BLaER1 (cell line): Measurements from ENCODE around the gene MDK.

Experiments used
- H3K27ac ChIP-seq: shearing (Covaris generic); formaldehyde crosslinking; 2 replicates; pipeline ENCODE4 v1.8.1; 2022
- H3K27me3 ChIP-seq: shearing (Covaris generic); formaldehyde crosslinking; 2 replicates; pipeline ENCODE4 v1.8.1; 2022
- H3K36me3 ChIP-seq: shearing (Covaris generic); formaldehyde crosslinking; 2 replicates; pipeline ENCODE4 v1.8.1; 2022
- H3K4me1 ChIP-seq: shearing (Covaris generic); formaldehyde crosslinking; 2 replicates; pipeline ENCODE4 v1.8.1; 2022
- H3K4me2 ChIP-seq: shearing (Covaris generic); formaldehyde crosslinking; 2 replicates; pipeline ENCODE4 v1.8.1; 2022
- H3K4me3 ChIP-seq: shearing (Covaris generic); formaldehyde crosslinking; 2 replicates; pipeline ENCODE4 v1.8.1; 2022
- H3K9ac ChIP-seq: shearing (Covaris generic); formaldehyde crosslinking; 2 replicates; pipeline ENCODE4 v1.8.1; 2022
- H3K9me3 ChIP-seq: shearing (Covaris generic); formaldehyde crosslinking; 2 replicates; pipeline ENCODE4 v1.8.1; 2022
- H4K20me1 ChIP-seq: shearing (Covaris generic); formaldehyde crosslinking; 2 replicates; pipeline ENCODE4 v1.8.1; 2022
- Cebpa-rat ChIP-seq: shearing (Covaris generic); IDR thresholded peaks from 2 replicates; pipeline ENCODE4 v1.8.1; 2022

Gene MDK, protein sequence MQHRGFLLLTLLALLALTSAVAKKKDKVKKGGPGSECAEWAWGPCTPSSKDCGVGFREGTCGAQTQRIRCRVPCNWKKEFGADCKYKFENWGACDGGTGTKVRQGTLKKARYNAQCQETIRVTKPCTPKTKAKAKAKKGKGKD

DNA sequence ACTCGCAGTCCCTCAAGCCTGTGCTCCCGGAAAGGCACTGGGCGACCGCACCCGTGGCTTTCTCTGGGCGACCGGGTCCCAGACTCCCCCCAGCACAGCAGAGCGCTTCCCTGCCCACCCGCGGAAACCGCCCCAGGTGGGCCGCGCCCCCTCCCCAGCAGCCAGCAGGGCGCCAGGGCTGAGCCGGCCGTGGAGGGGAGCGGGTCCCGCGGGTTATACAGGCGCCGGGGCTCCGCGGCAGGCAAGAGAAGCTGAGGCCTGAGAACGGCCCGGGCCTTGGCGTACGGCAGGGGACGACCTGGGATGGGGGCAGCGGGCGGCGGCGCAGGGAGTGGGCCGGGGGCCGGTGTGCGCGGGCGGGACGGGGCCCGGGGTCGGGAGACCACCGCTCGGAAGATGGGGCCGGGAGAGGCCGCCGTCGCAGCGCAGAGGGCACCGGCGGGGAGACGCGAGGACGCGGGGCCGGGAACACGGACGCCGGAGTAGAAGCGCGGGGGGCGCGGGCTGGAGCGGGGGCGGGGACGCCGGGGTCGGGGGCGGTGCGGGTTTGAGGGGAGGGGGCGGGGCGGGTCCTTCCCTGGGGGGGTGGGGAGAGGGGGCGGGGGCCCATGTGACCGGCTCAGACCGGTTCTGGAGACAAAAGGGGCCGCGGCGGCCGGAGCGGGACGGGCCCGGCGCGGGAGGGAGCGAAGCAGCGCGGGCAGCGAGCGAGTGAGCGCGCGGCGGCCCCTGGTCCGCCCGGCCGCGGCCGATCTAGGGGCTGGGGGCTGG is at the start of gene MDK:
MDK (plus strand) TSS at position 622 of the 771 bp plus-strand sequence. CDS start 389 bp downstream, outside the sequence.
- Histone ChIP-seq H3K27me3 (peaks cover 12% of the 10 kb centered on the region), H3K36me3 (peaks cover 41% of the 10 kb centered on the region), H3K4me1 (peaks cover 40% of the 10 kb centered on the region), H3K9ac (peak within 1 kb of the TSS; percentile 91), H4K20me1 (peaks cover 51% of the 10 kb centered on the region), H3K4me3 (peak within 1 kb of the TSS; percentile 73), H3K27ac (peak within 1 kb of the TSS; percentile 90), H3K4me2 (peak within 1 kb of the TSS; percentile 95), H3K9me3 (no peaks in the 10 kb centered on the region)
- TF ChIP-seq Cebpa-rat = no peak

DNA sequence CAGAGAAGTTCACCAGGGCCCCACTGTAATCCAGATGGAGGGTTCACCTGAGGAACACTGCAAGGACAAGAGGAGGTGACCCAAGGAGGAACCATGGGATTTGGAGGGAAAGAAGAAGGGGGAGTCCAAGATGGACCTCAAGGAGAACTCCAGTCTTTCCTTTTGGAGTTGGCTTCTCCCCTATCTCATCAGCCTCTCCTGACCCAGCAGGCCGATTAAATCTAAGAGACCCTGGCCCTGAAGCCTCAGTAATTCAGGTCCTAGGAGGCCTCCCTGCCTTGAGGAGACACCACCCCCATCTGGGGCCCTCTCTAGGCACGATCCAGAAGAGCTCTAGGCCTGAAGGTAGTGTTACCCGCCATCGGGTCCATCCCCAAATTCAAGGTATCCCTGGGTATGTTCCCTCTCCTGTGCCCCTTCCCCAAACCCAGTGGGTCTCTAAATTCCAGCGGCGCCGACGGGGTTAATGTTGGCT is 49.3 kb upstream of the MDK start:
- no peak overlapping the region for H3K9ac ChIP-seq
- H3K27me3 ChIP-seq = peaks cover 92% of the 10 kb centered on the region
- H3K4me1 ChIP-seq = peaks cover 39% of the 10 kb centered on the region

GRCh38 chr11:46332568-46333393 is 48.7 kb upstream of the MDK start:
- H3K4me1 ChIP-seq = peaks cover 39% of the 10 kb centered on the region
- H3K36me3 ChIP-seq = no peaks in the 10 kb centered on the region
- peaks cover 86% of the 10 kb centered on the region for H3K27me3 ChIP-seq
- no peak overlapping the region for H3K9ac ChIP-seq
- peak overlapping the region; percentile 64 for H3K4me3 ChIP-seq
- H3K27ac ChIP-seq = no peak overlapping the region
- no peaks in the 10 kb centered on the region for H3K9me3 ChIP-seq
- no peak for TF ChIP-seq Cebpa-rat
- peaks cover 37% of the 10 kb centered on the region for H4K20me1 ChIP-seq
- H3K4me2 ChIP-seq = peak overlapping the region; percentile 81

More for the DNA sequence above, 49.3 kb upstream of the MDK start:
- H4K20me1 ChIP-seq = peaks cover 37% of the 10 kb centered on the region
- H3K27ac ChIP-seq = no peak overlapping the region
- peak overlapping the region; percentile 64; the same call in 1 of the 2 replicates for H3K4me3 ChIP-seq
- no peaks in the 10 kb centered on the region for H3K9me3 ChIP-seq
- peak overlapping the region; percentile 81 for H3K4me2 ChIP-seq
- TF ChIP-seq Cebpa-rat = no peak
- no peaks in the 10 kb centered on the region for H3K36me3 ChIP-seq

GRCh38 chr11:46333394-46333947 is 48.0 kb upstream of the MDK start:
- peak overlapping the region; percentile 81 for H3K4me2 ChIP-seq

DNA sequence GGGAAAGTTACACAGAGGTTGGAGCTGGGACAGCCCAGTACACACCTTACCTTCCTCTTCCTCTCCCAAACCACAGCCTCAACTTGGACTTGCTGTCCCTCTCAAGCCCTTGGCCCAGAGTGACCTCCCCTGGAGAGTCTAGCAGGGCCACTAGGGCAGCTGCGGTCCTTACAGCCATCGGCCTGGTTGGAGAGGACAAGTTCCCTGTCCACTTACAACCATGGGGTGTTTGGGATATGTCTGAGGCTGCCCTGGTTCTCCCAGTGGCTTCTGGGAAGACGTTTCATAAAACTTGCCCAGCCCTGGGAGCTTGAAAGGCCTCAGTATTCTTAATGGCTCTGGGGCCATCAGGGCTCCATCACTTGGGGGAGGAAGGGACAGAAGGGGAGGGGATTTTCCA is 47.3 kb upstream of the MDK start:
- TF ChIP-seq Cebpa-rat = no peak
- Histone ChIP-seq H3K4me2 (no peak overlapping the region), H3K9me3 (no peaks in the 10 kb centered on the region), H3K27ac (no peak overlapping the region), H3K9ac (no peak overlapping the region), H4K20me1 (peaks cover 37% of the 10 kb centered on the region), H3K4me1 (peaks cover 50% of the 10 kb centered on the region), H3K36me3 (no peaks in the 10 kb centered on the region), H3K4me3 (no peak overlapping the region), H3K27me3 (peaks cover 71% of the 10 kb centered on the region)

More at GRCh38 chr11:46333394-46333947, 48.0 kb upstream of the MDK start:
- Histone ChIP-seq H3K36me3 (no peaks in the 10 kb centered on the region), H3K27ac (no peak overlapping the region), H3K4me3 (peak overlapping the region; percentile 64), H3K27me3 (peaks cover 79% of the 10 kb centered on the region), H3K9ac (no peak overlapping the region), H4K20me1 (peaks cover 37% of the 10 kb centered on the region), H3K4me1 (peaks cover 43% of the 10 kb centered on the region), H3K9me3 (no peaks in the 10 kb centered on the region)
- no peak for TF ChIP-seq Cebpa-rat

- peaks cover 48% of the 10 kb centered on the region for H3K4me1 ChIP-seq
- no peaks in the 10 kb centered on the region for H3K36me3 ChIP-seq
- H3K4me3 ChIP-seq = no peak overlapping the region
- H3K27ac ChIP-seq = no peak overlapping the region
- no peaks in the 10 kb centered on the region for H3K9me3 ChIP-seq
- H3K9ac ChIP-seq = no peak overlapping the region
- peaks cover 61% of the 10 kb centered on the region for H3K27me3 ChIP-seq
- peaks cover 37% of the 10 kb centered on the region for H4K20me1 ChIP-seq
- no peak overlapping the region for H3K4me2 ChIP-seq
- no peak for TF ChIP-seq Cebpa-rat
Measured at GRCh38 chr11:46335271-46335670, 46.2 kb upstream of the MDK start.

- H3K36me3 ChIP-seq = no peaks in the 10 kb centered on the region
- no peak overlapping the region for H3K27ac ChIP-seq
- no peak overlapping the region for H3K9ac ChIP-seq
- no peak overlapping the region for H3K4me2 ChIP-seq
- no peaks in the 10 kb centered on the region for H3K9me3 ChIP-seq
- TF ChIP-seq Cebpa-rat = no peak
- peaks cover 33% of the 10 kb centered on the region for H4K20me1 ChIP-seq
- H3K4me3 ChIP-seq = no peak overlapping the region
- H3K27me3 ChIP-seq = peaks cover 53% of the 10 kb centered on the region
- peaks cover 40% of the 10 kb centered on the region for H3K4me1 ChIP-seq
Measured at GRCh38 chr11:46335890-46336562, 45.4 kb upstream of the MDK start.

GRCh38 chr11:46336563-46337180 is 44.8 kb upstream of the MDK start:
- Histone ChIP-seq H3K9ac (no peak overlapping the region), H3K4me2 (no peak overlapping the region), H3K27ac (no peak overlapping the region), H3K27me3 (peaks cover 47% of the 10 kb centered on the region), H3K4me3 (no peak overlapping the region), H3K36me3 (no peaks in the 10 kb centered on the region), H4K20me1 (peaks cover 27% of the 10 kb centered on the region), H3K4me1 (peaks cover 41% of the 10 kb centered on the region), H3K9me3 (no peaks in the 10 kb centered on the region)
- TF ChIP-seq Cebpa-rat = no peak
